ENCODE results near the gene DOCK8.

DNA sequence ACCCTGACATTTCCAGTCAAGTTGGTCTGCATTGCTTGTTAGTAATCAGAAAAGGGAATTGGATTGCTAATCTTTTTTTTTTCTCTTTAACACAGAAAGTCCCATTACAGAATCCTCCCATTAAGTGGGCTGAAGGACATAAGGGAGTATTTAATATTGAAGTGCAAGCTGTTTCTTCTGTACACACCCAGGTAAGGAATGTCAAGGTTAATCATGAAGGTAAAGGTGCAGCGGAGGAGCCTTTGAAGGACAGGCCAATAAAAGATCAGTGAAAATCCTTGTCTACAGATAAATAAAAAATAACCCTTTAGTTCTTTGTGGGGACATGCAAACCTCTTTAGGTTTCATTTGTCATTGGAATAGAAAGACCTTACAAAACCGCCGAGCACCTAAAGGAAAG is 161.4 kb downstream of the DOCK8 start:
- TF ChIP-seq CTCF (IDR thresholded peaks at IDR 0.05; ENCODE audit: low read length) (no peak), EZH2 (optimal IDR thresholded peaks at IDR 0.05; ENCODE audit: low read depth, low read length) (no peak), EZH2phosphoT487 (IDR thresholded peaks at IDR 0.05; ENCODE audit: low read length) (no peak)
